Left cardiac atrium (tissue), 4 donors: ENCODE data around the gene ARL5B. TPM values are rescaled to one million over a fixed set of nuclear protein-coding genes. Genes with fewer than 3 reads are reported as not detected.

Experiments
- ATAC-seq, 2 donors: fragments of 200-7000 bp; cut with Tn5 transposase; one replicate each; pipeline ENCODE4 v1.9.1; 2020; ENCODE audit warnings: mild to moderate bottlenecking in 2 of 2, moderate library complexity in 2 of 2
- DNase-seq: peaks from one replicate; pipeline ENCODE4 v3.0.0-alpha.2; 2020
- intact Hi-C, 2 donors: fragments of 100-400 bp; cut with DNase I; formaldehyde crosslinking; loops; one replicate each; pipeline versions ENCODE4 v1.14.1 to v1.15.1; 2022 to 2023
- total RNA-seq, 2 donors: library from RNA; stranded (reverse); fragmentation: NEBNext Ultra II Directional; extraction: Animal tissue kit (Norgen Biotek cat#: 25700); gene quantifications; one replicate each; pipeline ENCODE4 v1.2.1, GENCODE V29; 2021
- donor health status: DM: no; HTN: yes; CAD: no.
- donor health status: DM: no; HTN: yes; CAD: no; lungs with severe emphysema.
- donor health status: DM: yes; HTN: yes; CAD: no.
- donor health status: Dilated cardiomyopathy.

The ARL5B gene
- total RNA-seq, 2 donors from 2014 or later, result 5.9 to 11.4 TPM

GRCh38 chr10:18687195-18687594 is 28.0 kb downstream of the ARL5B start:
- intact Hi-C loops, result loop anchor here in 1 of 2 donors (10.0 kb wide), 1 partner anchor 1098 kb away; no protein-coding TSS in a partner anchor
- no peak for DNase-seq
- ATAC-seq, result no peak

- DNase-seq (no peak), ATAC-seq (no peak)
- intact Hi-C loops, result loop anchor here in 1 of 2 donors (10.0 kb wide), 1 partner anchor 1097 kb away; no protein-coding TSS in a partner anchor
Observed at GRCh38 chr10:18687706-18688105, 28.5 kb downstream of the ARL5B start.

DNA sequence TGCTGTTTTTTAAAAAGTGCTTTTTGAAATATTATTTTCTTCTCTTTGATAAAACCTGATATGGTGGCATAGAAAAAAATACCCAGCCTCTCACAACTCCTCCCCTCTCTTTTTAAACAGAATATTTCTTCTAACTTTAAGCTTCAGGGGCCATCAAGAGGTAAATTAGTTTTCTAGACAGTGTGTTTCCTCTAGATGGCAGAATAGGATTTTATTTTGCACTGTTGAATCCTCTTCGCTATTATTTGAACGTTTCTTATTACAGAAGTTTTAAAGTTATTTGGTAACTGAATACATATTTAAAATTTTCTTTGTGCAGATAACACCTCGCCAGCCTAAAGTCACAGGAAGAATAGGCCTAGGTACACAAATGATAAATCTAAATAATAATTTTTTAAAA is 30.3 kb downstream of the ARL5B start:
- intact Hi-C loops, result loop anchor here in 1 of 2 donors (10.0 kb wide), 1 partner anchor 1095 kb away; no protein-coding TSS in a partner anchor
- DNase-seq (no peak), ATAC-seq (no peak)

GRCh38 chr10:18690541-18690940 is 31.3 kb downstream of the ARL5B start:
- intact Hi-C loops, result no loop called here
- ATAC-seq, result no peak
- no peak for DNase-seq

GRCh38 chr10:18699849-18700840 is 40.9 kb downstream of the ARL5B start:
- ATAC-seq, result no peak
- DNase-seq, result no peak
- intact Hi-C loops, result no loop called here

- ATAC-seq, result no peak
Observed at GRCh38 chr10:18703521-18703920, 44.3 kb downstream of the ARL5B start.

DNA sequence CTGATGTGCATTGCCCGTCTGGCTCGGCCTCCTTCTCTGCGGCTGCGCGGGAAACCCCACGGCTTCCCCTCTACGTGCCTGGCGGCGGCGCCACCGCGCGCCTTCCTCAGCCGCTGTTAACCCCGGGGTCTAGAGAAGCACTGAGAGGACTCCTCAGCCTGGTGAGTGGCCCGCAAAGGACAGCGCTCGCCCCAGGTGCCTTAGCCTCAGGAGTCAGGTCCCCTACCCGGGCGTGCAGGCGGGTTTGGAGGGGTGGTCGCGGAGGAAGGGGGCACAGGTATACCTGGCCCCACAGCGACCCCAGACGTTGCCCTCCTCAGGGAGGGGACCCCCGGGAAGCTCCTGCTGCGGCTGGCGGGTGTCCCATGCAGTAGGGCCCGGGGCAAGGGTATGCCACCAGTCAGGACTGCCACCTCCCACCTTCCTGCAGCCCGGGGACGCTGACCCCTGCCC is 51.0 kb downstream of the ARL5B start:
- no peak for ATAC-seq
- DNase-seq, result no peak
- intact Hi-C loops, result no loop called here

More at GRCh38 chr10:18703521-18703920, 44.3 kb downstream of the ARL5B start:
- intact Hi-C loops, result no loop called here
- DNase-seq, result no peak

DNA sequence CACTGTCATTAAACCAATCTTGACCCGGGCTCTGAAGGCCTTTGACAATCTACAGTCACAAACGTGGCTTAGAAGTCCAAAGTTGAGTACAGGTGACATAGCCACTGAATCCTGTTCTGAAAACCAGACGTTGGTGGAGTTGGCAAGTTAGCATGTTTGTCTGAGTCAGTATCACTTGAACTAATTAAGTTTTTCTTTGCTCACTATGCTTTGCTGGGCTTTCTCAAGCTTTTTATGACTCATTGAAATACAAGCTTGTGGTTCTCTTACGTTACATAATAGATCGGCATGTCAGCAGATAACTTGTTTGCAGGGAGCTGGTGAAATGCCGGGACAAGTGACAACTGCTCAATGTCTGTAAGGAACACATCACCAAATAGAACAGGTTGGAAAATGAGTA is 53.8 kb downstream of the ARL5B start:
- ATAC-seq, result peak in 1 of 2 donors; percentile 74
- intact Hi-C loops, result no loop called here
- no peak for DNase-seq

GRCh38 chr10:18718991-18719390 is 59.8 kb downstream of the ARL5B start:
- no peak for ATAC-seq
- no peak for DNase-seq
- intact Hi-C loops, result no loop called here

- intact Hi-C loops, result no loop called here
- ATAC-seq (no peak), DNase-seq (no peak)
Observed at GRCh38 chr10:18719811-18720210, 60.6 kb downstream of the ARL5B start.

DNA sequence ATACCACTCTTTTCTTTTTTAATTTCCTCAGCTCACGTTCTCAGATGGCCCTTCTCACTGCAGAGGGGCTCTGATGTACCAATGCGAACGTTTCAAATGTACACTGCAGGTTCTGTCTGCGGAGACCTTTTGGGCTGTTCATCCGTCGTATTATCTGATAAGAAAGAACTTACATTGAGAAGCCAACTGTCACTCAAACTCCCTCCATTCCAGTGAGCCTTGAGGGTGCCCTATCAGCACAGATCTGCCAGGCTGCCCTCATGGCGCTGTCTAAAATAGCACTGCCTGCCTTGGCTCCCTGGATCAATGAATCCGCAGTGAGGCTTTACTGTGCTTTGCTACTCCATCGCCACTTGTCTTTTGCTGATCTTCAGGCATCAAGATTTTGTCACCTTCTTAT is 61.8 kb downstream of the ARL5B start:
- DNase-seq (no peak), ATAC-seq (no peak)
- intact Hi-C loops, result no loop called here

GRCh38 chr10:18723801-18724200 is 64.6 kb downstream of the ARL5B start:
- intact Hi-C loops, result no loop called here
- DNase-seq (no peak), ATAC-seq (no peak)

Other genes with a start within 250 kb of the ARL5B start
- 1 to 10 TPM; 7.7 to 8.5 TPM for gene NSUN6, start 7.8 kb upstream of the ARL5B start, total RNA-seq